HepG2 (cell line): ENCODE results near the gene CS. TPM values are rescaled to one million over a fixed set of nuclear protein-coding genes. Genes with fewer than 3 reads are reported as not detected.

Experiments
- ATAC-seq: fragments of 200-7000 bp; cut with Tn5 transposase; 3 replicates; pipeline ENCODE4 v1.9.1; 2020; ENCODE audit warnings: mild to moderate bottlenecking, moderate library complexity
- BruUV-seq: library from RNA; stranded (reverse); fragments of 400-500 nt; replicated peaks from 2 replicates; lab custom pipeline; 2021; lab: Mats Ljungman, UMichigan
- CTCF ChIA-PET: fragments of 300-600 bp; formaldehyde crosslinking; extraction: SDS; loops from one replicate; lab custom pipeline; 2021; ENCODE audit warnings: low total read pairs, inconsistent platforms, low intra/inter-chr PET ratio; lab: Yijun Ruan, JAX
- POLR2A ChIA-PET: fragments of 350-600 bp; sonication (Branson Sonifier 250); formaldehyde crosslinking; loops from one replicate; lab custom pipeline; 2020; ENCODE audit warnings: antibody characterized with exemption, inconsistent platforms; lab: Yijun Ruan, JAX
- DNase-seq: peaks from one replicate; pipeline ENCODE4 v3.0.0-alpha.2; 2015; ENCODE audit warnings: low spot score
- FAIRE-seq: peaks from 3 replicates; lab custom pipeline; 2011; peaks lifted over from hg19 to GRCh38; lab: Jason Lieb, UNC
- H2AFZ ChIP-seq: one replicate; pipeline ENCODE4 v1.6.1; 2011; ENCODE audit warnings: low read length, inconsistent platforms
- H3K27ac ChIP-seq: fragments of 300-600 bp; 3 replicates; pipeline ENCODE4 v1.8.0; 2011; ENCODE audit warnings: mixed run types, mild to moderate bottlenecking, mixed read lengths, low read length, inconsistent platforms; ENCODE audit not compliant: insufficient read depth; ENCODE audit errors: extremely low read length
- H3K27me3 ChIP-seq, 2 experiments: fragments of 200-600 bp in 1 of 2; 2 replicates in 1 of 2; 3 replicates in 1 of 2; pipeline versions ENCODE4 v1.6.0 to v1.8.0; 2011; ENCODE audit warnings: low read length in 2 of 2, mild to moderate bottlenecking in 2 of 2, moderate library complexity in 2 of 2, inconsistent platforms in 1 of 2; ENCODE audit not compliant: insufficient read depth in 2 of 2, control insufficient read depth in 1 of 2
- H3K36me3 ChIP-seq, 2 experiments: fragments of 200-600 bp in 1 of 2; replicated peaks in 1 of 2; 2 replicates in 1 of 2; 3 replicates in 1 of 2; pipeline versions ENCODE4 v1.5.1 to v1.8.0; 2011; ENCODE audit warnings: low read length in 2 of 2, inconsistent platforms in 1 of 2; ENCODE audit not compliant: insufficient read depth in 2 of 2, control insufficient read depth in 1 of 2
- H3K4me1 ChIP-seq: 2 replicates; pipeline ENCODE4 v1.5.1; 2012; ENCODE audit warnings: low read length, inconsistent platforms; ENCODE audit not compliant: insufficient read depth
- H3K4me2 ChIP-seq: 2 replicates; pipeline ENCODE4 v1.6.0; 2011; ENCODE audit warnings: low read depth, low read length, inconsistent platforms
- H3K4me3 ChIP-seq, 3 experiments: fragments of 200-600 bp in 1 of 3; sonication (generic), shearing (Covaris generic) in 1 of 3; replicated peaks in 1 of 3; 2 replicates each; pipeline ENCODE4 v1.5.1; 2011 to 2016; ENCODE audit warnings: low read length in 3 of 3, inconsistent platforms in 2 of 3, low read depth in 2 of 3, mild to moderate bottlenecking in 2 of 3, control low read depth in 1 of 3, mixed read lengths in 1 of 3; ENCODE audit not compliant: insufficient read depth in 1 of 3
- H3K79me2 ChIP-seq: one replicate; pipeline ENCODE4 v1.6.1; 2011; ENCODE audit warnings: low read length, inconsistent platforms; ENCODE audit not compliant: insufficient read depth
- H3K9ac ChIP-seq: 2 replicates; pipeline ENCODE4 v1.6.0; 2011; ENCODE audit warnings: mild to moderate bottlenecking, low read depth, low read length, inconsistent platforms; ENCODE audit not compliant: insufficient read depth
- H3K9me3 ChIP-seq: 2 replicates; pipeline ENCODE4 v1.5.1; 2012; ENCODE audit warnings: mild to moderate bottlenecking, low read length
- H4K20me1 ChIP-seq: 2 replicates; pipeline ENCODE4 v1.6.0; 2011; ENCODE audit warnings: inconsistent platforms, mild to moderate bottlenecking, low read length, moderate library complexity; ENCODE audit not compliant: insufficient read depth
- HIC2 ChIP-seq: sonication (generic); formaldehyde crosslinking; IDR thresholded peaks from 2 replicates; pipeline ENCODE4 v1.9.0; 2022; ENCODE audit warnings: low read depth, missing genetic modification reagents
- HOXA9 ChIP-seq: sonication (generic); formaldehyde crosslinking; IDR thresholded peaks from 2 replicates; pipeline ENCODE4 v1.8.1; 2022; ENCODE audit warnings: missing genetic modification reagents, mild to moderate bottlenecking, moderate library complexity, borderline replicate concordance
- MTF2 ChIP-seq: sonication (generic); formaldehyde crosslinking; IDR thresholded peaks from 2 replicates; pipeline ENCODE4 v1.5.0; 2020; ENCODE audit warnings: missing genetic modification reagents, borderline replicate concordance
- NFYB ChIP-seq: sonication (generic); formaldehyde crosslinking; IDR thresholded peaks from 2 replicates; pipeline ENCODE4 v1.4.0; 2020; ENCODE audit warnings: missing genetic modification reagents
- NR0B2 ChIP-seq: sonication (generic); formaldehyde crosslinking; IDR thresholded peaks from 2 replicates; pipeline ENCODE4 v1.4.0; 2020; ENCODE audit warnings: mild to moderate bottlenecking, missing genetic modification reagents
- RAD51 ChIP-seq: fragments of 450-650 bp; IDR thresholded peaks from 2 replicates; pipeline ENCODE4 v1.6.1; 2016; ENCODE audit warnings: borderline replicate concordance
- SETDB1 ChIP-seq: sonication (generic); formaldehyde crosslinking; IDR thresholded peaks from 2 replicates; pipeline ENCODE4 v1.5.1; 2020; ENCODE audit warnings: missing genetic modification reagents, mild to moderate bottlenecking, borderline replicate concordance
- SMYD3 ChIP-seq: sonication (generic); formaldehyde crosslinking; IDR thresholded peaks from 2 replicates; pipeline ENCODE4 v1.8.1; 2023; ENCODE audit warnings: mild to moderate bottlenecking, missing genetic modification reagents
- ZBTB42 ChIP-seq: sonication (generic); formaldehyde crosslinking; IDR thresholded peaks from 2 replicates; pipeline ENCODE4 v1.5.0; 2020; ENCODE audit warnings: mild to moderate bottlenecking, missing genetic modification reagents
- ZNF142 ChIP-seq: sonication (generic); formaldehyde crosslinking; IDR thresholded peaks from 2 replicates; pipeline ENCODE4 v1.4.0; 2020; ENCODE audit warnings: missing genetic modification reagents
- ZNF205 ChIP-seq: IDR thresholded peaks from 2 replicates; pipeline ENCODE4 v1.6.1; 2018; ENCODE audit warnings: missing biosample characterization, missing genetic modification reagents
- ZNF30 ChIP-seq: sonication (generic); formaldehyde crosslinking; IDR thresholded peaks from 2 replicates; pipeline ENCODE4 v1.5.0; 2020; ENCODE audit warnings: mild to moderate bottlenecking, missing genetic modification reagents
- ZNF501 ChIP-seq: sonication (generic); formaldehyde crosslinking; IDR thresholded peaks from 2 replicates; pipeline ENCODE4 v1.5.1; 2020; ENCODE audit warnings: mild to moderate bottlenecking, moderate library complexity, missing genetic modification reagents
- ZNF766 ChIP-seq: sonication (generic); formaldehyde crosslinking; IDR thresholded peaks from 2 replicates; pipeline ENCODE4 v1.5.0; 2020; ENCODE audit warnings: missing genetic modification reagents, borderline replicate concordance
- WGBS: methylation state at CpG from one replicate; pipeline ENCODE4 v1.1.6; 2017; ENCODE audit warnings: low lambda C conversion rate; 5-methylcytosine and 5-hydroxymethylcytosine counted together
- in situ Hi-C: cut with HindIII; loops from 2 replicates; pipeline ENCODE4 v1.10.0; 2017; ENCODE audit warnings: low pct_unique_long_range_greater_than_20kb; ENCODE audit not compliant: extremely low pct_ligation_motif_present
- intact Hi-C: fragments of 100-400 bp; cut with micrococcal nuclease; formaldehyde crosslinking; loops from one replicate; pipeline ENCODE4 v1.10.0; 2022; ENCODE audit not compliant: unreplicated experiment
- polyA plus RNA-seq, 8 experiments: library from polyadenylated mRNA; depleted of rRNA in 3 of 8; stranded (reverse) in 7 of 8; unstranded in 1 of 8; fragments of >200 nt; fragmentation: Illumina TruSeq in 4 of 8; extraction: Trizol in 4 of 8; gene quantifications; 2 replicates each; pipeline versions ENCODE4 v1.2.1 to v1.2.3, GENCODE V29; 2011 to 2016; ENCODE audit warnings: low read depth in 4 of 8, missing spikeins in 1 of 8, mixed read lengths in 1 of 8; ENCODE audit not compliant: insufficient read depth in 1 of 8
- total RNA-seq, 5 experiments: library from RNA; depleted of rRNA; stranded (reverse); fragments of >200 nt; fragmentation: Illumina TruSeq; extraction: Trizol; gene quantifications; 2 replicates each; pipeline ENCODE4 v1.2.3, GENCODE V29; 2016; ENCODE audit warnings: low read depth in 1 of 5

The CS gene
- total and polyA plus RNA-seq, 2 of the 13 experiments (the other 11 are each of a cell fraction or from before 2014, with no cell fraction given) = 173 to 175 TPM

GRCh38 chr12:56266693-56267442 lies 33.3 kb downstream of the CS start, which contains the start of gene COQ10A:
COQ10A (plus strand) TSS chr12:56266942; CDS start chr12:56267119, 177 bp downstream.
- no peaks in the 10 kb centered on the region; a peak in 1 of 5 replicates for H3K27me3 ChIP-seq
- no peaks in the 10 kb centered on the region for H4K20me1 ChIP-seq
- H3K9ac ChIP-seq = peak within 1 kb of the TSS; percentile 69
- peak within 1 kb of the TSS; percentile 99 for H3K4me2 ChIP-seq
- ATAC-seq = peak; percentile 90
- peaks cover 6 to 14% of the 10 kb centered on the region in 2 experiments; a peak in 3 of 5 replicates for H3K36me3 ChIP-seq
- no peaks in the 10 kb centered on the region for H3K9me3 ChIP-seq
- ChIA-PET POLR2A (interaction anchor here (0.6 to 3.6 kb wide), 31 partner anchors 9 to 221 kb away, joined by 3 to 47 read pairs (median 5); partner anchors contain the start of genes ANKRD52, CNPY2, CS and ESYT1), CTCF (interaction anchor here (0.9 to 1.4 kb wide), 2 partner anchors 9 to 36 kb away, joined by 3 to 6 read pairs; partner anchors contain the start of gene ANKRD52)
- peak; percentile 80 for FAIRE-seq
- peaks cover 18% of the 10 kb centered on the region for H3K4me1 ChIP-seq
- WGBS = 2% methylated on average over 26 of the region's 68 CpGs
- in situ Hi-C loops (no loop called here), intact Hi-C loops (loop anchor here (2.0 kb wide), 2 partner anchors 20 to 74 kb away; no protein-coding TSS in a partner anchor)
- peak; percentile 83 for DNase-seq
- peak within 1 kb of the TSS; percentile 82 for H3K27ac ChIP-seq
- BruUV-seq = no TSS peak
- peak within 1 kb of the TSS; percentile 49 for H2AFZ ChIP-seq
- peak within 1 kb of the TSS; percentile 54 to 91 (median 83) for H3K4me3 ChIP-seq
- H3K79me2 ChIP-seq = no peaks in the 10 kb centered on the region
- TF ChIP-seq ZNF766 (peak; percentile 90; the same call in 1 of the 2 replicates), SMYD3 (CRISPR knock-in tag) (0 out of 2 replicates have a peak, but pooled peaks have one; percentile 42), HIC2 (CRISPR knock-in tag) (0 out of 2 replicates have a peak, but pooled peaks have one; percentile 37), ZNF30 (0 out of 2 replicates have a peak, but pooled peaks have one; percentile 48), SETDB1 (no peak), NR0B2 (CRISPR knock-in tag) (peak; percentile 56; the same call in 1 of the 2 replicates), HOXA9 (CRISPR knock-in tag) (0 out of 2 replicates have a peak, but pooled peaks have one; percentile 35), ZBTB42 (CRISPR knock-in tag) (0 out of 2 replicates have a peak, but pooled peaks have one; percentile 84), MTF2 (CRISPR knock-in tag) (peak; percentile 55; the same call in 1 of the 2 replicates), NFYB (CRISPR knock-in tag) (peak; percentile 65), ZNF142 (CRISPR knock-in tag) (peak; percentile 47; the same call in 1 of the 2 replicates), ZNF205 (peak; percentile 65; the same call in 1 of the 2 replicates), ZNF501 (peak; percentile 79), RAD51 (no peak)
